NCI-H226 (cell line): ENCODE data around the gene RBM19.

Experiments
- DNase-seq: peaks from one replicate; pipeline ENCODE4 v3.0.0-alpha.2; 2015

RBM19 gene

DNA sequence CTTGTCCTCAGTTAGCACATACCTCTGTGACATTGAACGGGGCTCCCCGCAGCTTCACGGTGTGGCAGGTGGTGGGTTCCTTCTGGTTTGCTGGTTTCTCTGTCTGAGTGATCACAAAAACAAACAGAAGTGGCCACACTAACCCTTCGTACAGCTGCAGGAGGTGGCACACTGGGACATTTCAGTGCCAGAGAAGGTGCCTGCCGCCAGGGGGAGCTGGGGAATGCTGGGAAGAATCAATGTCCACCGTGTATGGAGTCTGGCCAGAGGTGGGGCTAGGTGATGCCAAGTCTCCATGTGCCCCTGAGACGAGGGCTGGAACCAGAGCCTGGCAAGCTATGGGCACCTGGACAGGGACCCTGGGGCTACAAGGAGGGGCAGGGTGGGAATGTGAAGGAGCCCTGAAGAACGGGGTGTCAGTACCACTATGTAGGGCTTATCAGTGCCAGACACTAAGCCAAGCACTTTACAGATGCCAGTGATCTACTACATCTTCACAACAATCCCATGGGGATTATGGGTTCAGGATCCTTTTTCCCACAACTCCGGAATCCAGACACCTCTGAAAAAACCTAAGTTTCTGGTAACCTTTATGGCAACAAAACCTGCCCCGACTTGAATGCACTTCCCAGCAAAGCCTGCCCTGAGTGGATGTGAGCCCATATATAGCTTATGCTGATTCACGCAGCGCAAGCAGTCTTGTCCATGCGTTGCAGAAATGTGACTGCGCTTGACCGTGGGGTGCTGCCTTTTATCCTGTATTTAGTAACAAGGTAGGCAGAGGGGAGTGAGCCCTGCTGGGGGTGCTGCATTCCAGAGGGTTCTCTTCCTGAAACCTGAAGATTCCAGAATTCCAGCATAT is 10.8 kb downstream of the RBM19 start:
- no peak for DNase-seq

GRCh38 chr12:113954547-113954946 is 11.6 kb downstream of the RBM19 start:
- DNase-seq, result no peak

GRCh38 chr12:113950873-113951272 is 15.3 kb downstream of the RBM19 start:
- DNase-seq, result no peak

DNA sequence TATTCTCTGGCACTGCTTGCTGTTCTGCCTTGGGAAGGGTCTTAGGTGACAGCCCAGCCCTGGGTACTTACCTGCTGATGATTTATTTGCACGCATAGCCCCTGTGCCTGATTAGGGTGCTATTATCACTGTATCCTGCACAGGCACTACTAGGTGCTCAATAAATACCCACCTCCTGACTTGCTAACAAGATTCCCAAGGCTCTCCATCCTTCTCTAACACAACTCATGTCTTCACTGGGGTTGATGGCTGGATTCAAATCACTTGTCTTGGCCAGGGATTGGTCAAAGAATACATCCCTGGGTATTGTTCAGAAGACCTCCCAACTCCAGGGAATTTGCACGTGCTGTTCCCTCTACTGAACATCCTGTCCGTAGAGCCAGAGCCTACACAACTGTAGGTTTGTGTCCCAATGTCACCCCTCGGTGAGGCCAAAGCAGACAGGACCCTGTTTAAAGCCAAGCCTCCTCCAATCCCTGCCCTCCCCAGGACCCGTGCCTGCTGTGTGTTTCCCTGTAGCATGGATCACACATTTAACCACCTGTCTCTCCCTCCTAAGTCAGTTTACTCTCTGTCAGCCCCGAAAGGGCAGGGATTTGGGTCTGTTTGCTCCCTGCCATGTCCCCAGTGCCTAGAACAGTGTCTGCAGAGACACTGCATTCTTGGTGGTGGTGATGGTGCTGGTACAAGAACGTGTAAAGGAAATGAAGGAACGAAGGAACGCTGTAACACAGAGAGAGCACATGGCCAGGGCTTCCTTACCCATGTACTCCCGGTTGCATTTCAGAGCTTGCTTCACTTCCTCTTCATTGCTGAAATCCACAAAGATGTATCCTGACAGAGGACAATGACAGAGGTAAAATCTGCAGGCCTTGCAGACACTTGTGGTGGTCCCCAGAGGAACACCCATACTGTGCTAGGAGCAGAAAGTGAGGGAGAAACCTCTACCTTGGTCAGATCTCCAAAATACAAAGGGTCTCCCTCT is 16.5 kb downstream of the RBM19 start:
- no peak for DNase-seq

GRCh38 chr12:113948151-113948914 is 17.8 kb downstream of the RBM19 start:
- DNase-seq, result no peak

DNA sequence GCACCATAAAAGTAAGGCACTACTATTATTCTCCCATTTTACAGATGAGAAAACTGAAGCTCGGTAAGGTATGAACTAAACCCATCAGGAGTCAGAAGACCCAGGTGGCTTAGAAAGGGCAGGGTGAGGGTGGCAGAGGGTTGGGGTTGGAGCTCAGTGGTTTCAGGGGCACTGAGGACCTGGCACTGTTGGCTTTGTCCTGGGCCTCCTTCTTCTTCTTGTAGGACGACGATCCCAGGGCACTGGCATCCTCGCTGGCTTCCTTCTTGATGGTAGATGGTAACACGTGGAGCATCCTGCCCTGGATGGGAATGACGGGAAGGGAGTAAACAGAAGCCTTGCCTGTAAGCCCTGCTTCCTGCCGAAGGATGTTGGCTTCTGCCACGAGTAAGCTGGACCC is 19.9 kb downstream of the RBM19 start:
- no peak for DNase-seq

DNA sequence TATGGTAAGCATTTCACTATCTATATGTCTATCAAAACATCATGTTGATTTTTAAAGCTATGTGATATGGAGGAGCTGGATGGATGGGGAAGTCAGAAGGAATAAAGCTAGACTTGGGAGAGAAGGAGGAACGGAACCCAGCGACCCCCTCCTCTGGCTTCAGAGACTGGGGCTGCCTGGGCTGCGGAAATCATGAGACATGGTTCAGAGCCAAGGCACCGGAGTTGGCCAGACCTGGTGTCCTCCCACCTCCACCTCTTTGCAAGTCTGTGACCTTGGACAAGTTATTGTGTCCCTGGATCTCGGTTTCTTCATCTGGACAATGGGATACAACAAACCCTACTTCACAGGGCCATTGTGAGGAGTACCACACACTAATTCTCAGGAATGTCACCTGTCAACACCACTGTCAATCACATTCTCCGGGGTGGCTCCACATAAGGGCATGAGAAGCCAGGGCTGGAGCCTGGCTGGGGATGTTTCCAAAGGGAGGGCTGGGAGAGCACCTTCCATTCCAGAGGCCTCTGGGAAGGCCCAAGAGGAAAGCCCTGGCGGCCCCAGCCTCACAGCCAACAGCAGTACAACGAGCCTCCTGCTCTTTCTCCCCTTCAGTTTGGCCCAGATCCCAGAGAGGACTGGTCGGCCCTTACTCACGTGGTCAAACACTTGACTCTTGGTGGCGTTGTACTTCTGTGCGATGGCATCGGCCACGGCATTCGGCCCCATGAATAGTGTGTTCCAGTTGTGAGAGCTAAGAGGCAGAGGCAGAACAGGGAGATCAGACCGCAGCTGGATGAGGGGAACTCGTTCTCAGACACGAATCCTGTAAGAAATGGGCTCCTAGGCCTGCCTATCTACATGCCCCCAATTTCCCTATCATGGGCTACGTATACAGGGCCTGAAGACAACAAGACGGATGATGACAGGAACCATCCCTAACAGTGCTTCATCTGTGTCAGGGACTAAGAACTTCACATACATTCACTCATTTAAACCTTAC is 20.7 kb downstream of the RBM19 start:
- no peak for DNase-seq

DNA sequence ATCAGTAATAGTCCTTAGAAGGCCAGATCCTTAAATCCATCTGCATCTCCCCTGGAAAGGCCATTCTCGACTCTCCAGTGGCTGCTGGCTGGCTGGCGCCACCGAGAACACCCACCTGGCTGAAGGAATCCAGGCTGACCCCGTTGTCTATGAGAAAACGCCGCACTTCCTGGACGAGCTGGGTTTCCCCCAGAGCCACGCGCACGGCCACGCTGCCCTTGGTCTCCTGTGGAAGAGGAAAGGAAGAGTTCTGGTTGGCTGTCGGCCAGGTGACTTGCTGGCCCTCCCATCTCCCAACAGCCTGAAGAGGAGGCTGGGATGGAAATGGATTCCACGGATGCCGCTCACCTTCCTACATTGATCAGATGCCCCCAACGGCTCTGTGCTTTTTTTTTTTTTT is 23.9 kb downstream of the RBM19 start:
- DNase-seq, result no peak

DNA sequence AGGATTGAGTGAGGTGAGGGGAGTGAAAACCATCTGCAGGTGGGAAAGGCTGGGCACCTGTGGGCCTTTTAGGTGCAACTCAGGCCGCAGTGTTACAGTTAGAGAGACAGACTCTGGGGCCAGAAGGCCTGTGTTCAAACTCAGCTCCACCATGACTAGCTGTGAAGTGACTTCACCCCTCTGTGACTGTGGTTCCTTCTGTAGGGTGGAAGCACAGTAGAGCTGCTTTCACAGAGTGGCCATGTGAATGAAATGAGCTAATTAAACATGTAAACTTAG is 25.0 kb downstream of the RBM19 start:
- DNase-seq, result no peak

- no peak for DNase-seq
Observed at GRCh38 chr12:113940357-113941207, 25.5 kb downstream of the RBM19 start.

DNA sequence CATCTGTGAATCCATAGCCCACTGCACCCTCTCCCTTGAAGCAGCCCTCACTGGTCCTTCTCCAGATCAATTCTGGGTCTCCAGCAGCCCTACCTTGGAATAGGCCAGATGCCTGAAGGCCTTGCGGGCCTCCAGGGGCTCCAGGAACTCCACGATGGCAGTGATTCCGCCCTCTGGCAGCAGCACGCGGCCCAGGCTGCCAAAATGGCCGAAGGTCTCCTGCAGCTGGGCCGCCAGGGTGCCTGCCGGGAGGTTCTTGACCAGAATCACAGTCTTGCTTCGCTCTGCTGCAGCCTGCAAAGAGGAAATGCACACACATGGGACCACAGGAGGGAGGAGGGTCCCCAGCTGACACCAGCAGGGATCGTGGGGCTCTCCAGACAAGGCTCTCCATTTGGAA is 26.3 kb downstream of the RBM19 start:
- no peak for DNase-seq

GRCh38 chr12:113938471-113938870 is 27.7 kb downstream of the RBM19 start:
- no peak for DNase-seq

- DNase-seq, result no peak
Observed at GRCh38 chr12:113936460-113936859, 29.7 kb downstream of the RBM19 start.

- no peak for DNase-seq
Observed at GRCh38 chr12:113935459-113935858, 30.7 kb downstream of the RBM19 start.

DNA sequence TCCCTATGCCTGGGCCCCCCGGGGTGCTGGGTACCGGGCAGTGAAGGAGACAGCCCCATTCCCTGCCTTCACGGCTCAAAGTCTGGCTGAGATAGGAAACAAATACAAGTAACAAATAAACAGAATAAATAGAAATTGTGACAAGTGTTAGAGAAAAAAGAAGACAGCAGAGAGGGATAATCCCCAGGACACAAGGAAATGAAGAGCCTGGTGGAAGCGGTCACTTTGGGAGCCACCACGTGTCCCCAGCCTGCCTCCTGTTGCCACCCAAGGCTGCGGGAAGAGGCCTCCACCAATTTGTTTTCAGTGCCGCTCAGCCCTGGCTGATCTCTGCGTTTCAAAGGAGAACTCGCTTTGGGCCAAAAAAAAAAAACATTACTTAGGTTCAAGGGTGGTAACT is 31.2 kb downstream of the RBM19 start:
- no peak for DNase-seq

GRCh38 chr12:113934060-113934814 is 31.9 kb downstream of the RBM19 start:
- no peak for DNase-seq

DNA sequence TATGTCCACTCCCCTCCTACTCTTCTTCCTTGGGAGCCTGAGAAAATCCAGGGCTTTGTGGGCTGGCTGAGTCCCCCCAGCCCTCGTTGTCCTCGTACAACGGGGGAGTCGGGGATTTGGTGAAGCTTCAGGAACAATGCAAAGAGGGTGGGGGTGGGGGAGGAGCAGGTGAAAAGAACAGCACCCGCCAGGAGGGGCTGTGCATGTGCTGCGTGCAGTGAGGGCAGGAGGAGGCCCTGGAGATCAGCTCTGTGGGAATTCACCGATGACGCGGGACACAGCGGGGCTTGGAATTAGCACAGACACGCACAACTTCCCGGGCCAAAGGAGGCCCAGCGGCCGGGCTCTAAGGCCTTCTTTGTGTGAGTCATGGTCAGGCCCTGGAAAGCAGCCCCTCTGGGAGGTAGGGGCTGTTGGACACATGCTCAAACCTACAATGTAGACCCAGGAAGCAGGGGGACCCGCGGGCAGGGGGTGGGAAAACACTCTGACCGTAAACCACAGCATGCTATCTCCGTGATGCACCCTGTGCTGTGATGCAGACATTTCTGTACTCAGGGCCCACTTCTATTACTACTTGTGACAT is 32.8 kb downstream of the RBM19 start:
- no peak for DNase-seq

DNA sequence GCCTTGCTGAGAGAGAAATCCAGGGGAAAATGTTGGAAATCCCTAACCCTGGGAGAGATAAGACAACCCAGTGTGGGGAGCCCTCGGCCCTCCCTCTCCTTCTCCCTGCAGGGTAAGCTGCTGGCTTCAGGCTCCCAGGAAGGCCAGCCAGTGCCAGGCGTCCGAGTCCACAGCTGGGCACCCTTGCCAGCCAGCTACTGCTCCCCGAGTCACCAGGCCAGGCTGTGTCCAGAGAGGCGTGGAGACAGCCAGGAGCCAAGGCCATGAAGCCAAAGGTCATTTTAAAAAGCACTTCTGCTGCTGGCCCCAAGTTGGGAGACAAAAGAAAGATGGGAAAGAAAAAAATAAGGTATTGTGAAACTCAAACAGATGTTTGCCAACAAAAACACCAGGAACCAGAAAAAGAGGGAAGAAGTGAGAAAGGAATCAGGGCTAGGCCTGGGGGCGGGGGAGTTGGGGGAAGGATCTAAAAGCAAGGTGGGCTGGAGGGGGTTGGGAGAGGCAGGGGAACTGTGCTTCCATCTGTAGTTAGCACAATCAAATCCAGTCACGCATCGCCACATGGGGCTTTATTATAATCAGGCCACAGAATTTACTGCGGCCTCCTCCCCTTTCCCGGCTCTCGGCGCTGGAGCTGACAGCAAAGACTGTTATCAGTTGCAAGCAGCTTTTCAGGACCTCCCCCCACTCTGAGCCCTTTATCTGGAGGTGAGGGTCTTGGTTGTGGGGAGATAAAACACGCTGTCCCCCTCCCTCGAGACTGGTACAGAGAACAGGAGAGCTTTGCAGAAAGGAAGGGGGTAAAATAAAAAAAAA is 33.5 kb downstream of the RBM19 start:
- DNase-seq, result no peak

DNA sequence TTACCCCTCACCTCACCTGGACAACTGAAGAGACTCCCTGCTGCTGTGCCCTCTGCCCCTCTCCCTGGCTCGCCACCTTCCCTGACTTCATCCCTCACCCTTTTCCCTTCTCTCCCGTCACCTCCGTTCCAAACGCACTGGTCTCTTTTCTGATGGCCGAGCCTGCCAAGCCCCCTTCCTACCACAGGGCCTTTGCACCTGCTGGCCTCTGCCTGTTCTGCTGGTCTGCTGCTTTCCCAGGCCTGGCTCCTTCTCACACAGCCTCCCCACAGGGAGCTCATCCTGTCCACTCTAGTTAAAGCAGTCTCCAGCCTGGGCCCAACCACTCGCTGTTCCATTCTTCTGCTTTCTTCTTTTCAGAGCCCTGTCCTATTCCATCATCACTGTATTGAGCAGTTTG is 34.6 kb downstream of the RBM19 start:
- no peak for DNase-seq
